Measurements from ENCODE around the gene PREB. TPM values are rescaled to one million over a fixed set of nuclear protein-coding genes. Genes with fewer than 3 reads are reported as not detected.

PREB gene
- polyA plus RNA-seq, 2 of the 4 experiments (the other 2 are of a cell fraction) = 58.2 to 79.9 TPM

- no peak for ATAC-seq
- Histone ChIP-seq H3K9me3 (peaks cover 3% of the 10 kb centered on the region; the same call in 1 of the 3 replicates), H3K4me2 (no peak overlapping the region), H3K27ac (no peak overlapping the region), H3K4me1 (0 out of 3 replicates have a peak, but pooled peaks cover 5% of the 10 kb centered on the region), H3K4me3 (no peak overlapping the region)
- WGBS (ENCODE audit: missing lambda C conversion rate) = 81% methylated on average over 8 of the region's 8 CpGs
- ChIA-PET POLR2A (no interaction called here), CTCF (interaction anchor here (0.7 to 2.0 kb wide), 4 partner anchors 18 to 155 kb away, joined by 3 to 7 read pairs (median 4); no protein-coding TSS in a partner anchor)
- FAIRE-seq = no peak
- DNase-seq (ENCODE audit: low read depth in 1 of 2, low spot score in 1 of 2) = no peak
- no peak for TF ChIP-seq KDM1A (IDR thresholded peaks at IDR 0.05; ENCODE audit: low read depth)
- TF ChIP-seq CHD2 (IDR thresholded peaks at IDR 0.05; ENCODE audit: low read length, partially characterized antibody) = no peak
- TF ChIP-seq POLR2AphosphoS2 (conservative IDR thresholded peaks at IDR 0.05; ENCODE audit: low read length) = no peak
- no peak for TF ChIP-seq E2F6 (IDR thresholded peaks at IDR 0.05; ENCODE audit: borderline replicate concordance, low read depth)
- TF ChIP-seq EHF (CRISPR knock-in tag; IDR thresholded peaks at IDR 0.05) = no peak
- no peak for TF ChIP-seq RCOR1 (IDR thresholded peaks at IDR 0.05; ENCODE audit: low read depth, low read length)
- no peak for TF ChIP-seq HES2 (IDR thresholded peaks at IDR 0.05)
- TF ChIP-seq RNF2 (IDR thresholded peaks at IDR 0.05; ENCODE audit: borderline replicate concordance, low read depth) = no peak
- TF ChIP-seq NPAS2 (CRISPR knock-in tag; IDR thresholded peaks at IDR 0.05; ENCODE audit: borderline replicate concordance) = no peak
Measured at GRCh38 chr2:27147935-27148334, 13.5 kb upstream of the PREB start.

- ChIA-PET POLR2A (no interaction called here), CTCF (interaction anchor here (0.6 to 2.8 kb wide), 7 partner anchors 12 to 157 kb away, joined by 3 to 10 read pairs (median 3); no protein-coding TSS in a partner anchor)
- 55% methylated on average over 2 of the region's 2 CpGs for WGBS (ENCODE audit: missing lambda C conversion rate)
- DNase-seq (ENCODE audit: low read depth in 1 of 2, low spot score in 1 of 2) = no peak
- Histone ChIP-seq H3K27ac (no peak overlapping the region), H3K4me3 (no peak overlapping the region), H3K4me2 (no peak overlapping the region), H3K9me3 (peaks cover 3% of the 10 kb centered on the region; the same call in 1 of the 3 replicates), H3K4me1 (no peaks in the 10 kb centered on the region)
- FAIRE-seq = peak; percentile 7
- no peak for ATAC-seq
- TF ChIP-seq TP53 (CRISPR knock-in tag; IDR thresholded peaks at IDR 0.05) (no peak), EP300 (IDR thresholded peaks at IDR 0.05) (no peak), MAFK (IDR thresholded peaks at IDR 0.05; ENCODE audit: partially characterized antibody) (no peak), CBX8 (IDR thresholded peaks at IDR 0.05) (no peak), E2F6 (IDR thresholded peaks at IDR 0.05; ENCODE audit: borderline replicate concordance, low read depth) (no peak), KDM5A (IDR thresholded peaks at IDR 0.05) (no peak), HOXB5 (CRISPR knock-in tag; IDR thresholded peaks at IDR 0.05) (no peak), ESRRA (IDR thresholded peaks at IDR 0.05; ENCODE audit: borderline replicate concordance, low read length) (no peak), ZC3H11A (IDR thresholded peaks at IDR 0.05) (no peak), MYC (IDR thresholded peaks at IDR 0.05; ENCODE audit: borderline replicate concordance, low read length) (no peak), ZNF302 (CRISPR knock-in tag; IDR thresholded peaks at IDR 0.05) (no peak), HOXB13 (CRISPR knock-in tag; IDR thresholded peaks at IDR 0.05; ENCODE audit: low read depth) (no peak), NPAS2 (CRISPR knock-in tag; IDR thresholded peaks at IDR 0.05; ENCODE audit: borderline replicate concordance) (no peak)
Measured at GRCh38 chr2:27145682-27146081, 11.2 kb upstream of the PREB start.

- Histone ChIP-seq H3K4me2 (no peak overlapping the region), H3K9me3 (peaks cover 3% of the 10 kb centered on the region; the same call in 1 of the 3 replicates), H3K4me3 (no peak overlapping the region), H3K4me1 (no peaks in the 10 kb centered on the region), H3K27ac (no peak overlapping the region)
- ATAC-seq (no peak), FAIRE-seq (no peak), DNase-seq (ENCODE audit: low read depth in 1 of 2, low spot score in 1 of 2) (no peak)
- 24% methylated on average over 1 of the region's 1 CpG for WGBS (ENCODE audit: missing lambda C conversion rate)
- ChIA-PET CTCF (interaction anchor here (1.3 kb wide), 1 partner anchor 48 kb away, joined by 3 read pairs; no protein-coding TSS in a partner anchor), POLR2A (no interaction called here)
- TF ChIP-seq POLR2A (IDR thresholded peaks at IDR 0.05; ENCODE audit: low read length) (no peak), RCOR1 (IDR thresholded peaks at IDR 0.05; ENCODE audit: low read depth, low read length) (no peak), HOXB13 (CRISPR knock-in tag; IDR thresholded peaks at IDR 0.05; ENCODE audit: low read depth) (no peak)
Measured at GRCh38 chr2:27143285-27143684, 8.8 kb upstream of the PREB start.
